Psoas muscle (tissue), 8 donors: ENCODE data around the gene CLEC4A. TPM values are rescaled to one million over a fixed set of nuclear protein-coding genes. Genes with fewer than 3 reads are reported as not detected.
"Not testable (repeated sequence)": the region's sequence is repeated elsewhere in the genome, so short reads cannot be mapped to it uniquely, and the experiment has no call there.

Experiments
- ATAC-seq, 4 donors: fragments of 200-7000 bp; cut with Tn5 transposase; one replicate each; pipeline ENCODE4 v1.9.1; 2020; ENCODE audit warnings: moderate library complexity in 3 of 4, mild to moderate bottlenecking in 2 of 4
- DNase-seq, 2 donors: peaks; one replicate each; pipeline ENCODE4 v3.0.0-alpha.2; 2020
- H3K27ac ChIP-seq: fragments of 200-600 bp; one replicate; pipeline ENCODE4 v1.8.0; 2022
- H3K27me3 ChIP-seq, 3 donors: fragments of 200-600 bp in 1 of 3; one replicate each; pipeline versions ENCODE4 v1.6.1 to v1.8.0; 2013 to 2022; ENCODE audit warnings: low read length in 2 of 3, mild to moderate bottlenecking in 2 of 3, moderate library complexity in 1 of 3; ENCODE audit not compliant: insufficient read depth in 3 of 3
- H3K36me3 ChIP-seq, 2 donors: fragments of 200-600 bp in 1 of 2; one replicate each; pipeline versions ENCODE4 v1.6.1 to v1.8.0; 2013 to 2022; ENCODE audit warnings: low read depth in 1 of 2, mild to moderate bottlenecking in 1 of 2, moderate library complexity in 1 of 2; ENCODE audit not compliant: insufficient read depth in 1 of 2
- H3K4me1 ChIP-seq: fragments of 200-600 bp; one replicate; pipeline ENCODE4 v1.8.0; 2022
- H3K4me3 ChIP-seq: fragments of 200-600 bp; one replicate; pipeline ENCODE4 v1.8.0; 2022; ENCODE audit warnings: mild to moderate bottlenecking
- H3K9me3 ChIP-seq: fragments of 200-600 bp; one replicate; pipeline ENCODE4 v1.8.0; 2022
- WGBS, 3 donors: extraction: QIAGEN DNeasy Blood & Tissue Kit; methylation state at CpG; one replicate each; pipeline versions ENCODE4 v1.1.6 to v1.1.7; 2013; 5-methylcytosine and 5-hydroxymethylcytosine counted together
- intact Hi-C, 2 donors: fragments of 100-400 bp; cut with DNase I; formaldehyde crosslinking; loops; one replicate each; pipeline versions ENCODE4 v1.11.0 to v1.14.2; 2022
- polyA plus RNA-seq, 3 donors: library from polyadenylated mRNA; stranded (reverse); fragments of 200-250 nt; gene quantifications; one replicate each; pipeline ENCODE4 v1.2.3, GENCODE V29; 2013
- total RNA-seq, 4 donors: library from RNA; stranded (reverse); fragmentation: NEBNext Ultra II Directional in 2 of 4; extraction: Animal tissue kit (Norgen Biotek cat#: 25700) in 2 of 4; gene quantifications; one replicate each; pipeline versions ENCODE4 v1.2.1 to v1.2.4, GENCODE V29; 2021 to 2023
- TF ChIP-seq, protein P1 (sequence below): fragments of 200-600 bp; IDR thresholded peaks from one replicate; pipeline ENCODE4 v1.8.0; 2022; ENCODE audit warnings: antibody characterized with exemption
- donor health status: healthy with polysubstance abuse.
- donor health status: DM: no; HTN: no; CAD: no; lungs with moderate emphysema.
- donor health status: Bipolar disorder and iron deficiency.
- donor health status: healthy.
- donor health status: DM: yes; HTN: yes; CAD: no.
- donor health status: DM: no; HTN: no; CAD: no.
- donor health status: DM: no; HTN: no; CAD: no.
- donor health status: DM: yes; HTN: yes; CAD: no.

Gene CLEC4A
- total and polyA plus RNA-seq, 7 donors = 0.35 to 0.68 (median 0.59) TPM; not detected in 3

DNA sequence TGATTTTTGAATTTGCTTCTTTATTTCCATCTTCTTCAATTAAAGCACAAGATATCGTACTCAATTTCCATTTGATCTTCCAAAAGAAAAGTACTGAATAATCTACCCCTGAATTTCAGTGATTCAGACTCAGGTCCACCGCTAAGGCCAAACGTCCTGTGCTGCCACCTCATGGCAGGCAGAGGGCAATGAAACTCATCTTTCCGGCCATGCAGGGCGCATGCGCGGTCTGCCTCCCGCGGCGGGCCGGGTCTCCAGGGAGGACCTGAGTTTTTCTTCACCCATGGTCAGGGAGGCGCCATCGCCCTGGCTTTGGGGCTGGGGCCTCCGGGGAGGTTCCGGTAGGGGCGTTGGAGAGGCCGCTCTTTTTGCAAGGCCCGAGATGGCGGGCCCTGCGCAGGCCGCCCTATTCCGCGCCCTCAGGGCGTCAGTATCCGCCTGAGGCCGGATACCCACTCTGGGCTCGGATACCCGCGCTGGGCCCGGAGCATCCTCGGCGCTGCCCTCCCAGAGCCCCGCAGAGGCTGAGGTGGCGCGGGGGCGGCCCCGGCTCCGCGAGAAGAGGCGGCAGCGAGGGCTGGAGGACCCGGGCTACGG, 56.7 kb downstream of the CLEC4A start:
- intact Hi-C loops, H3K27me3 ChIP-seq, H3K9me3 ChIP-seq, ATAC-seq, H3K4me1 ChIP-seq, H3K36me3 ChIP-seq: not testable (repeated sequence)
- 0 to 1% (median 1%) methylated on average over 36 to 41 of the region's 43 CpGs for WGBS, 3 donors
- peak overlapping the region; percentile 63 for H3K27ac ChIP-seq
- peak; percentile 78 to 86 for DNase-seq
- peak overlapping the region; percentile 77 for H3K4me3 ChIP-seq
- TF ChIP-seq, protein P1, sequence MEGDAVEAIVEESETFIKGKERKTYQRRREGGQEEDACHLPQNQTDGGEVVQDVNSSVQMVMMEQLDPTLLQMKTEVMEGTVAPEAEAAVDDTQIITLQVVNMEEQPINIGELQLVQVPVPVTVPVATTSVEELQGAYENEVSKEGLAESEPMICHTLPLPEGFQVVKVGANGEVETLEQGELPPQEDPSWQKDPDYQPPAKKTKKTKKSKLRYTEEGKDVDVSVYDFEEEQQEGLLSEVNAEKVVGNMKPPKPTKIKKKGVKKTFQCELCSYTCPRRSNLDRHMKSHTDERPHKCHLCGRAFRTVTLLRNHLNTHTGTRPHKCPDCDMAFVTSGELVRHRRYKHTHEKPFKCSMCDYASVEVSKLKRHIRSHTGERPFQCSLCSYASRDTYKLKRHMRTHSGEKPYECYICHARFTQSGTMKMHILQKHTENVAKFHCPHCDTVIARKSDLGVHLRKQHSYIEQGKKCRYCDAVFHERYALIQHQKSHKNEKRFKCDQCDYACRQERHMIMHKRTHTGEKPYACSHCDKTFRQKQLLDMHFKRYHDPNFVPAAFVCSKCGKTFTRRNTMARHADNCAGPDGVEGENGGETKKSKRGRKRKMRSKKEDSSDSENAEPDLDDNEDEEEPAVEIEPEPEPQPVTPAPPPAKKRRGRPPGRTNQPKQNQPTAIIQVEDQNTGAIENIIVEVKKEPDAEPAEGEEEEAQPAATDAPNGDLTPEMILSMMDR = peak; percentile 76

GRCh38 chr12:8181271-8181670, 57.9 kb downstream of the CLEC4A start:
- H3K27me3 ChIP-seq, H3K4me3 ChIP-seq, DNase-seq: not testable (repeated sequence)

GRCh38 chr12:8182923-8183322, 59.5 kb downstream of the CLEC4A start:
- H3K27ac ChIP-seq, intact Hi-C loops, DNase-seq, H3K4me1 ChIP-seq, H3K9me3 ChIP-seq, H3K27me3 ChIP-seq, H3K36me3 ChIP-seq, ATAC-seq, H3K4me3 ChIP-seq: not testable (repeated sequence)
- WGBS, 3 donors = 98 to 99% (median 98%) methylated on average over 7 of the region's 7 CpGs

More at GRCh38 chr12:8181271-8181670, 57.9 kb downstream of the CLEC4A start:
- H3K36me3 ChIP-seq, H3K27ac ChIP-seq, ATAC-seq, intact Hi-C loops, H3K9me3 ChIP-seq, H3K4me1 ChIP-seq: not testable (repeated sequence)

GRCh38 chr12:8183346-8183745, 59.9 kb downstream of the CLEC4A start:
- ATAC-seq, H3K4me3 ChIP-seq, H3K36me3 ChIP-seq, H3K9me3 ChIP-seq, intact Hi-C loops, H3K27ac ChIP-seq, DNase-seq, H3K27me3 ChIP-seq, H3K4me1 ChIP-seq: not testable (repeated sequence)
- 96 to 98% (median 98%) methylated on average over 18 to 23 of the region's 23 CpGs for WGBS, 3 donors

- H3K4me3 ChIP-seq, DNase-seq, H3K4me1 ChIP-seq, H3K27ac ChIP-seq, H3K9me3 ChIP-seq, H3K27me3 ChIP-seq, ATAC-seq, intact Hi-C loops, H3K36me3 ChIP-seq: not testable (repeated sequence)
- 96% methylated on average over 10 to 21 of the region's 28 CpGs; no CpG with 5 or more reads in 1 of the 3 donors for WGBS, 3 donors
Measured at GRCh38 chr12:8184206-8184605, 60.8 kb downstream of the CLEC4A start.

DNA sequence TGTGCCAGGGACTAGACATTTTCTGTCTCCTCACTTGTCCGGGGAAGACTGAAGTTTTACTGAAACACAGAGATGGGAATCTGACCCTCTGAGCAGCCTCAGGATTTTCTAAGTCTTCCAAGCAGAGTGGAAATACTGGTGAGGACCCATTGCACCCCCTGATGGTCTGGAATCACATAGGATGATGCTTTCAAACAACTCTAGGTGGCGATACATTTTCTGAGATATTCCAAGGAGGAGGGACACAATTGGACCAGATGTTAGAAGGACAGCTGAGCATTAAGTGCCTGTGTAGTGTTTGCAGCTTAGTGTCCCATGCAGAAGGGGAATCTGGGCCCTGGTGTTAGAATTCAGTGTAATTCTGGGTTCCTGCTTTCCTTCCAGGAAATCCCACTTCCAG, 64.7 kb downstream of the CLEC4A start:
- 67 to 74% (median 67%) methylated on average over 2 of the region's 2 CpGs for WGBS, 3 donors
- ATAC-seq, H3K27ac ChIP-seq, H3K27me3 ChIP-seq, H3K36me3 ChIP-seq, DNase-seq, H3K4me3 ChIP-seq, H3K9me3 ChIP-seq, intact Hi-C loops, H3K4me1 ChIP-seq: not testable (repeated sequence)

Other genes with a start within 250 kb of the CLEC4A start
- gene SLC2A3, start 187.4 kb upstream of the CLEC4A start, total RNA-seq = 10 to 100 TPM in 1 of 4 donors, 1 to 10 TPM in 3; 4.6 to 18.9 (median 6.9) TPM
- 1 to 10 TPM; 1.8 to 3.2 (median 1.9) TPM for gene SLC2A3, start 187.4 kb upstream of the CLEC4A start, polyA plus RNA-seq
- gene FOXJ2, start 90.9 kb upstream of the CLEC4A start, total RNA-seq = 10 to 100 TPM; 24.5 to 51.3 (median 37.7) TPM
- 10 to 100 TPM in 1 of 3 donors, 1 to 10 TPM in 2; 7.9 to 24.1 (median 9.5) TPM for gene FOXJ2, start 90.9 kb upstream of the CLEC4A start, polyA plus RNA-seq
- gene C3AR1, start 57.3 kb upstream of the CLEC4A start, total RNA-seq = 1 to 10 TPM; 2.9 to 4.9 (median 4.0) TPM
- gene C3AR1, start 57.3 kb upstream of the CLEC4A start, polyA plus RNA-seq = 1 to 10 TPM in 1 of 3 donors, under 1 TPM in 2; 0.82 to 1.4 (median 0.91) TPM
- 10 to 100 TPM; 13.8 to 19.4 (median 16.6) TPM for gene NECAP1, start 41.3 kb upstream of the CLEC4A start, total RNA-seq
- 10 to 100 TPM; 11.5 to 19.3 (median 15.9) TPM for gene NECAP1, start 41.3 kb upstream of the CLEC4A start, polyA plus RNA-seq
- not detected for gene ZNF705A, start 33.4 kb downstream of the CLEC4A start, total RNA-seq
- gene ZNF705A, start 33.4 kb downstream of the CLEC4A start, polyA plus RNA-seq = under 1 TPM in 1 of 3 donors, not detected in 2; 0.01 TPM
- gene FAM90A1, start 104.0 kb downstream of the CLEC4A start, total RNA-seq = under 1 TPM in 2 of 4 donors, not detected in 2; 0.10 to 0.58 TPM
- under 1 TPM in 1 of 3 donors, not detected in 2; 0.03 TPM for gene FAM90A1, start 104.0 kb downstream of the CLEC4A start, polyA plus RNA-seq